ENCODE measurements around the gene TNRC6C. TPM values are rescaled to one million over a fixed set of nuclear protein-coding genes. Genes with fewer than 3 reads are reported as not detected.
"Not testable (repeated sequence)": the region's sequence is repeated elsewhere in the genome, so short reads cannot be mapped to it uniquely, and the experiment has no call there.

The TNRC6C gene
- total and polyA plus RNA-seq, 2 of the 13 experiments (the other 11 are each of a cell fraction or from before 2014, with no cell fraction given): 0.66 to 4.9 TPM

- BruUV-seq (replicated peaks): not testable (repeated sequence)
- peak overlapping the region; percentile 83 for H3K4me2 ChIP-seq (ENCODE audit: low read depth, low read length)
These were observed 181.3 kb downstream of the TNRC6C start for GRCh38 chr17:78139861-78140168.

More at GRCh38 chr17:78139861-78140168, 181.3 kb downstream of the TNRC6C start:
- ATAC-seq; DNase-seq (ENCODE audit: low spot score); H4K20me1 ChIP-seq (ENCODE audit: insufficient read depth, low read length); H3K27ac ChIP-seq (ENCODE audit: extremely low read length, insufficient read depth, low read length); H2AFZ ChIP-seq (ENCODE audit: low read length); FAIRE-seq; H3K36me3 ChIP-seq (replicated peaks in 1 of 2; ENCODE audit: control insufficient read depth in 1 of 2, insufficient read depth in 2 of 2, low read length in 2 of 2); H3K79me2 ChIP-seq (ENCODE audit: insufficient read depth, low read length); in situ Hi-C loops (cut with HindIII; ENCODE audit: extremely low pct_ligation_motif_present, low pct_unique_long_range_greater_than_20kb); H3K9me3 ChIP-seq (ENCODE audit: low read length); TF ChIP-seq EP300 (IDR thresholded peaks at IDR 0.05; ENCODE audit: low read depth in 2 of 2, low read length in 2 of 2): not testable (repeated sequence)
- 0 out of 2 replicates have a peak, but pooled peaks have one; percentile 12 for TF ChIP-seq ZNF414 (CRISPR knock-in tag; IDR thresholded peaks at IDR 0.05)
- 0 out of 2 replicates have a peak, but pooled peaks have one; percentile 14 for TF ChIP-seq IKZF5 (CRISPR knock-in tag; IDR thresholded peaks at IDR 0.05)
- 0 out of 2 replicates have a peak, but pooled peaks have one; percentile 16 for TF ChIP-seq EP300 (CRISPR knock-in tag; IDR thresholded peaks at IDR 0.05; ENCODE audit: borderline replicate concordance)
- TF ChIP-seq KMT2B (CRISPR knock-in tag; IDR thresholded peaks at IDR 0.05): 0 out of 2 replicates have a peak, but pooled peaks have one; percentile 13
- TF ChIP-seq NFKBIZ (CRISPR knock-in tag; IDR thresholded peaks at IDR 0.05): 0 out of 2 replicates have a peak, but pooled peaks have one; percentile 12
- 0 out of 2 replicates have a peak, but pooled peaks have one; percentile 23 for TF ChIP-seq TFDP1 (CRISPR knock-in tag; IDR thresholded peaks at IDR 0.05; ENCODE audit: borderline replicate concordance)
- TF ChIP-seq FLYWCH1 (CRISPR knock-in tag; IDR thresholded peaks at IDR 0.05): 0 out of 2 replicates have a peak, but pooled peaks have one; percentile 28
- 0 out of 2 replicates have a peak, but pooled peaks have one; percentile 51 for TF ChIP-seq ZNF276 (CRISPR knock-in tag; IDR thresholded peaks at IDR 0.05; ENCODE audit: low read depth)
- TF ChIP-seq ZNF460 (CRISPR knock-in tag; IDR thresholded peaks at IDR 0.05; ENCODE audit: borderline replicate concordance): 0 out of 2 replicates have a peak, but pooled peaks have one; percentile 39
- TF ChIP-seq YEATS4 (CRISPR knock-in tag; IDR thresholded peaks at IDR 0.05; ENCODE audit: borderline replicate concordance): 0 out of 2 replicates have a peak, but pooled peaks have one; percentile 11
- TF ChIP-seq ZNF446 (CRISPR knock-in tag; IDR thresholded peaks at IDR 0.05): 0 out of 2 replicates have a peak, but pooled peaks have one; percentile 49
- 0 out of 2 replicates have a peak, but pooled peaks have one; percentile 29 for TF ChIP-seq ZFP41 (CRISPR knock-in tag; IDR thresholded peaks at IDR 0.05; ENCODE audit: borderline replicate concordance)
- 0 out of 2 replicates have a peak, but pooled peaks have one; percentile 9 for TF ChIP-seq ARID2 (CRISPR knock-in tag; IDR thresholded peaks at IDR 0.05; ENCODE audit: borderline replicate concordance)
- TF ChIP-seq ELF3 (CRISPR knock-in tag; IDR thresholded peaks at IDR 0.05): peak; percentile 5; the same call in 1 of the 2 replicates
- TF ChIP-seq ZNF253 (CRISPR knock-in tag; IDR thresholded peaks at IDR 0.05; ENCODE audit: borderline replicate concordance): peak; percentile 78; the same call in 1 of the 2 replicates
- TF ChIP-seq ZNF563 (CRISPR knock-in tag; IDR thresholded peaks at IDR 0.05): 0 out of 2 replicates have a peak, but pooled peaks have one; percentile 17
- WGBS (ENCODE audit: low lambda C conversion rate): 47% methylated on average over 12 of the region's 12 CpGs
- Histone ChIP-seq H3K9ac (ENCODE audit: insufficient read depth, low read depth, low read length) (peak overlapping the region; percentile 45; the same call in 1 of the 2 replicates), H3K4me1 (ENCODE audit: insufficient read depth, low read length) (peaks cover 90% of the 10 kb centered on the region), H3K4me3 (replicated peaks in 1 of 3; ENCODE audit: insufficient read depth in 1 of 3, low read depth in 2 of 3, low read length in 3 of 3) (peak overlapping the region; percentile 25 to 67 (median 26); a peak in 5 of 6 replicates), H3K27me3 (ENCODE audit: control insufficient read depth in 1 of 2, insufficient read depth in 2 of 2, low read length in 2 of 2) (peaks cover 7 to 26% of the 10 kb centered on the region in 2 experiments; a peak in 4 of 5 replicates)
- ChIA-PET CTCF (ENCODE audit: low intra/inter-chr PET ratio, low total read pairs) (interaction anchor here (1.0 kb wide), 1 partner anchor 47 kb away, joined by 3 read pairs; the partner anchor contains the start of genes AFMID and TK1), POLR2A (interaction anchor here (0.8 to 5.0 kb wide), 5 partner anchors 12 to 52 kb away, joined by 3 to 57 read pairs (median 7); partner anchors contain the start of genes AFMID, TK1 and TMC6)
- intact Hi-C loops (cut with micrococcal nuclease; ENCODE audit: unreplicated experiment): loop anchor here (1.0 to 5.0 kb wide), 4 partner anchors 29 to 787 kb away; partner anchors contain the start of genes AFMID, SYNGR2, TIMP2 and TK1
